Stimulated activated naive CD8-positive, alpha-beta T cell treated with anti-CD3 and anti-CD28 coated beads, Interleukin-15, Interleukin-2, amounts not matched to agents 100 ng/mL and 50 ng/mL, for 24 hours (primary cell): ENCODE data around the gene ARF4.
"Not testable (repeated sequence)": the region's sequence is repeated elsewhere in the genome, so short reads cannot be mapped to it uniquely, and the experiment has no call there.

Experiments
- H3K27ac Mint-ChIP-seq: one replicate; pipeline ENCODE4 v1.8.0; 2021; ENCODE audit warnings: mild to moderate bottlenecking, mixed read lengths
- H3K27me3 Mint-ChIP-seq: one replicate; pipeline ENCODE4 v1.8.0; 2021; ENCODE audit warnings: mixed read lengths
- H3K36me3 Mint-ChIP-seq: one replicate; pipeline ENCODE4 v1.8.0; 2021; ENCODE audit warnings: low read depth, mixed read lengths
- H3K4me1 Mint-ChIP-seq: one replicate; pipeline ENCODE4 v1.8.0; 2021; ENCODE audit warnings: low read depth, mixed read lengths
- H3K4me3 Mint-ChIP-seq: one replicate; pipeline ENCODE4 v1.8.0; 2021; ENCODE audit warnings: mild to moderate bottlenecking, mixed read lengths
- H3K9me3 Mint-ChIP-seq: one replicate; pipeline ENCODE4 v1.8.0; 2021; ENCODE audit warnings: mixed read lengths

Gene ARF4

DNA sequence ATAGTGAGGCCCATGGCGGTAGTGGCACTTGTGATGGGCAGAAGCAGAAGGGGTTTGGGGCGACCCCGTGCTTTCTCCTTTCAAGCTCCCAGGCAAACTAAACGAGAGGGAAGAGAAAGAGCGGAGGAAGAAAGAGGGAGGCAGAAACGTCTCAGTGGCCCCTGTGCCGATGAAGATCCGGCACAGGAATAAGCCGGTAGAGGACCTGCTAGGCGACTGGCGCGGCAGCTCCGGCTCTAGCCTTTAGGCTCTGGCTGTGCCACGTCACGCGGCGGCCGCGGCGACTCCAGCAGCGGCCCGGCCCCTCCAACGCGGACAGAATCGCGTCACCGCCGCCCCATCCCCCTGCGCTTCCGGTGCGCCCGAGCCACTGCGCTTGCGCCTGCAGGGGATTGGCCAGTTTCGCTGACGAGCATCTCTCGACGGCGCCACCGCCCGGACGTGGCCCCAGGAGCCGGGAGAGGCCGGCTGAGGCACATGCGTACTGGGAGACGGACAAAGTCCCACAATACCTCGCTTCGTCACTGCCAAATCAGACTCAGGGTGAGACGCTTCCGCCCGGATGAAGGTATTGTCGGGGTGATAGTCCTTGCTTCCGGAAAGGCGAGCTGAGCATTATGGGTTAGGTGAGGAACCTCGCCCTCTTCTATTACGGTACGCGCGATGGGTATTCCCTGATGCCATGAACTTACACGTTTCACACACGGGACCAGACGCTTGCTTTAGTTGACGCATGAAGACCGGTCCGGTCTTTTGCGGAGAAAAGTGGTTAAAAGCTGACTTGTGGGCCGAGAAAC lies at the start of gene ARF4:
ARF4 (minus strand) TSS at position 218 of the 797 bp plus-strand sequence; CDS start at position 14, 204 bp downstream.
- Mint-ChIP-seq H3K9me3 (no peaks in the 10 kb centered on the region), H3K36me3 (peaks cover 46% of the 10 kb centered on the region), H3K27me3 (no peaks in the 10 kb centered on the region), H3K4me1 (peaks cover 48% of the 10 kb centered on the region), H3K4me3 (peak within 1 kb of the TSS; percentile 100), H3K27ac (peak within 1 kb of the TSS; percentile 100)

DNA sequence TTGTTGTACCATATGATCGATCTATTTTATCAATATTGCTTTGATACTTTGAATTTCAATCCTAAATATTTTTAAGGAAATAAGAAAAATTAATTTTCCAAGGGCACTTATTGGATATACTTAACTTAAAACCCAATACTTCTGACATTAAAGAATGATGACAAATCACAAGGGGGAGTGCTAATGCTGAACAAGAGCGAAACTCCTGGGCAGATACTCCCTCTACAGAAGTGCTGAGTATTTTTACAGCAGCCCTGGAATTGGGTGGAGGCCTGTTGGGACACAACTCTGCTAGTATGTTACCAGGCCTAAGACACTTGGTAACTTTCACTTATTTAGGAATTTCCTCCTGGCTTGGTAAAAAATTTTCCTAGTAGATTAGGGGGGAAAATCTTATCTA lies 49.6 kb upstream of the ARF4 start:
- Mint-ChIP-seq H3K36me3 (peaks cover 55% of the 10 kb centered on the region), H3K4me3 (no peak overlapping the region), H3K27me3 (no peaks in the 10 kb centered on the region), H3K4me1 (peaks cover 11% of the 10 kb centered on the region), H3K9me3 (no peaks in the 10 kb centered on the region), H3K27ac (no peak overlapping the region)

GRCh38 chr3:57644740-57645139 lies 47.6 kb upstream of the ARF4 start:
- no peaks in the 10 kb centered on the region for H3K9me3 Mint-ChIP-seq
- peaks cover 52% of the 10 kb centered on the region for H3K36me3 Mint-ChIP-seq
- no peak overlapping the region for H3K27ac Mint-ChIP-seq
- peaks cover 11% of the 10 kb centered on the region for H3K4me1 Mint-ChIP-seq
- no peaks in the 10 kb centered on the region for H3K27me3 Mint-ChIP-seq
- no peak overlapping the region for H3K4me3 Mint-ChIP-seq

DNA sequence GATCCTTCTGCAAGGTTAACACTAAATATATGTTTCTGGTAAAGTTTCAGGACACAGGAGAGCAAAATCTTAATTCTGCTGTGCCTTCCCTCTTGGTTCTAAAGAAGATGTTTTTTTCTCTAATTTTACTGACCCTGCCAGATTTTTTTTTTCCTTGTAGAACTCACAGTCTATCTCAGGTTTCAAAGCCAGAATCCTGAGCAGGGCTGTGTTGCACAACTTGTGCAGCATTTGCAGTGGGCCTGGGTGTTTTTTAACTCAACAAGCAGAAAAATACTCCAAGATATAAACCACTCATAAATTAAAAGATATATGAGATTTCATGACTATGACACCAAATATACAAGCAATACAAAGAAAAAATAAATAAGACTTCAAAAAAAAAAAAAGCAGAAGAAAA lies 40.2 kb upstream of the ARF4 start:
- no peak overlapping the region for H3K27ac Mint-ChIP-seq
- H3K4me3 Mint-ChIP-seq = no peak overlapping the region
- peaks cover 51% of the 10 kb centered on the region for H3K36me3 Mint-ChIP-seq
- no peaks in the 10 kb centered on the region for H3K4me1 Mint-ChIP-seq
- H3K9me3 Mint-ChIP-seq = no peaks in the 10 kb centered on the region
- H3K27me3 Mint-ChIP-seq = no peaks in the 10 kb centered on the region

DNA sequence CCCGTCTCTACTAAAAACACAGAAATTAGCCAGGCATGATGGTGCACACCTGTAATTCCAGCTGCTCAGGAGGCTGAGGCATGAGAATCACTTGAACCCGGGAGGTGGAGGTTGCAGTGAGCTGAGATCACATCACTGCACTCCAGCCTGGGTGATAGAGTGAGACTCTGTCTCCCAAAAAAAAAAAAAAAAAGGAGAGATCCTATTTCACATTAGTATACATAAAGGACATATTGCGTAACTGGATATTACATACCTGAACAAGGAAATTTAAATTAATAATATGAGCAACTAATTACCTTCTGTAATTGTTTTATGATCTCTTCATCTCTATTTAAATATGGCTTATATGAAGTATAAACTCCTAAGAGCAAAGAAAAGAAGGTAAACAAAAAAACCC lies 37.1 kb upstream of the ARF4 start:
- H3K9me3 Mint-ChIP-seq, H3K27me3 Mint-ChIP-seq, H3K27ac Mint-ChIP-seq, H3K4me1 Mint-ChIP-seq, H3K4me3 Mint-ChIP-seq: not testable (repeated sequence)
- H3K36me3 Mint-ChIP-seq = peaks cover 44% of the 10 kb centered on the region

DNA sequence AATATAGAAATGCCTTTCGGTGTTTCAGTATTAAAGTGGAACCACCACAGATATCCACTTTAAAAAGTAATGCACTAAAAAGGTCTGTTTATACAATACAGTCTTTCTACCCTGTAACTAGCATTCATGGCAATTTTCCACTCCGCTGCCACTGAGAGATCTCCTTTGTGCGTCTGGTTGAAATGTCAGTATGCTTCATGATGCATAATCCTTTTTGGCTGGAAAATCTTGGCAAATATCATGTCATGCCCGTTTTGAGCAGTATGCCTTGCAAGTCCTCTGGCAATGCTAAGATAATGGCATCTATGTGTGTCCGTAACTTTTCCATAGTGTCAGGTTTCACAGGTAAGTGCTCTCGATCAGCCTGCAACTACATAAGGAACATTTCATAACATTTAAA lies 30.8 kb upstream of the ARF4 start:
- Mint-ChIP-seq H3K4me1 (no peaks in the 10 kb centered on the region), H3K9me3 (no peaks in the 10 kb centered on the region), H3K27me3 (no peaks in the 10 kb centered on the region), H3K27ac (no peak overlapping the region), H3K36me3 (peaks cover 57% of the 10 kb centered on the region), H3K4me3 (no peak overlapping the region)

DNA sequence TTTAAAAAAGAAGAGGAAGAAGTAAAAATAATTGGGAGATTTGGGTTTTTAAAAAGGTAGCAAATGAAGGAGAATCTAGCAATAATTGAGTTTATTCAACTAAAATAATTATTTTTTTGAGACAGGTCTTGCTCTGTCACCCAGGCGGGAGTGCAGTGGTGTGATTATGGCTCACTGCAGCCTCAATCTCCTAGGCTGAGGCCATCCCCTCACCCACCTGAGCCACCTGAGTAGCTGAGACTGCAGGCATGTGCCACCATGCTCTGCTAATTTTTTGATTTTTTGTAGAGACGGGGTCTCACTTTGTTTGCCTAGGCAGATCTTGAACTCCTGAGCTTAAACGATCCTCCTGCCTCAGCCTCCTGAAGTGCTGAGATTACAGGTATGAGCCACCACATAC lies 27.7 kb upstream of the ARF4 start:
- H3K27ac Mint-ChIP-seq = no peak overlapping the region
- H3K36me3 Mint-ChIP-seq = peaks cover 53% of the 10 kb centered on the region

GRCh38 chr3:57622362-57622761 lies 25.2 kb upstream of the ARF4 start:
- no peaks in the 10 kb centered on the region for H3K9me3 Mint-ChIP-seq
- H3K36me3 Mint-ChIP-seq = peaks cover 40% of the 10 kb centered on the region
- no peak overlapping the region for H3K27ac Mint-ChIP-seq
- H3K27me3 Mint-ChIP-seq = no peaks in the 10 kb centered on the region
- no peaks in the 10 kb centered on the region for H3K4me1 Mint-ChIP-seq
- no peak overlapping the region for H3K4me3 Mint-ChIP-seq

More for the DNA sequence above, 27.7 kb upstream of the ARF4 start:
- Mint-ChIP-seq H3K4me3 (no peak overlapping the region), H3K4me1 (no peaks in the 10 kb centered on the region), H3K27me3 (no peaks in the 10 kb centered on the region), H3K9me3 (no peaks in the 10 kb centered on the region)

GRCh38 chr3:57617739-57618138 lies 20.6 kb upstream of the ARF4 start:
- no peaks in the 10 kb centered on the region for H3K9me3 Mint-ChIP-seq
- no peak overlapping the region for H3K4me3 Mint-ChIP-seq
- H3K27me3 Mint-ChIP-seq = no peaks in the 10 kb centered on the region
- no peak overlapping the region for H3K27ac Mint-ChIP-seq
- peaks cover 9% of the 10 kb centered on the region for H3K36me3 Mint-ChIP-seq
- H3K4me1 Mint-ChIP-seq = no peaks in the 10 kb centered on the region

DNA sequence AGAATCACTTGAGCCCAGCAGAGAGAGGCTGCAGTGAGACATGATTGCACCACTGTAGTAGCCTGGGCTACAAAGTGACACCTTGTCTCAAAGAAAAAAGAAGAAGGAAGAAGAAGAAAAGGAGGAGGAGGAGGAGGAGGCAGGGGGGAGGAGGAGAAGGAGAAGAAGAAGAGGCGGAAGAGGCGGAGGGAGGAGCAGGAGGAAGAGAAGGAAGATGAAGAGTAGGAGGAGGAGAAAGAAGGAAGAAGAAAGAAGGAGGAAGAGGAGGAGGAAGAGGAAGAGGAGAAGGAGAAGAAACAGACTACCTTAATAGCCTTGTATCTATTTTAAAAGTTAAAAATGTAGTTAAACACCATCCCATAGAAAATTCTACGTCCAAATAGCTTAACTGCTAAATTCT lies 19.1 kb upstream of the ARF4 start:
- H3K9me3 Mint-ChIP-seq = no peaks in the 10 kb centered on the region
- H3K36me3 Mint-ChIP-seq = no peaks in the 10 kb centered on the region
- H3K27ac Mint-ChIP-seq = peak overlapping the region; percentile 19

GRCh38 chr3:57611870-57612269 lies 14.7 kb upstream of the ARF4 start:
- peaks cover 15% of the 10 kb centered on the region for H3K9me3 Mint-ChIP-seq
- H3K4me1 Mint-ChIP-seq, H3K27me3 Mint-ChIP-seq, H3K27ac Mint-ChIP-seq, H3K4me3 Mint-ChIP-seq: not testable (repeated sequence)
- peaks cover 29% of the 10 kb centered on the region for H3K36me3 Mint-ChIP-seq

More for the DNA sequence above, 19.1 kb upstream of the ARF4 start:
- Mint-ChIP-seq H3K4me1 (no peaks in the 10 kb centered on the region), H3K27me3 (no peaks in the 10 kb centered on the region), H3K4me3 (no peak overlapping the region)

DNA sequence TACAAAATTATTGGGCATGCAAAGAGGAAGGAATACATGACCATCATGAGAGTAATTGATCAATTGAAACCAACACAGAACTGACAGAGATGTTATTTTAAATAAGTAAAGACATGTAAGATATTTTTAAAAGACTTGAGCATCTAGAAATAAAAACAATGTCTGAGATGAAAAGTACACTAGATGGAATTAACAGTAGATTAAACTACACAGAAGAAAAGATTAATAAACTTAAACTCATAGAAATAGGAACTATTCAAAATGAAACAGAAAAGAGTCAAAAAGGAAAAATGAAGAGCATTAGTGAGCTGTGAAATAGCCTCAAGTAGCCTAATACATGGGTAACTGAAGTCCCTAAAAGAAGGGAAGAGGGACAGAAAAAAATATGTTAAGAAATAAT lies 8.5 kb upstream of the ARF4 start:
- H3K36me3 Mint-ChIP-seq = peaks cover 65% of the 10 kb centered on the region
- H3K27ac Mint-ChIP-seq = no peak overlapping the region
- no peak overlapping the region for H3K4me3 Mint-ChIP-seq

GRCh38 chr3:57604971-57605370 lies 7.8 kb upstream of the ARF4 start:
- Mint-ChIP-seq H3K27me3 (no peaks in the 10 kb centered on the region), H3K36me3 (peaks cover 58% of the 10 kb centered on the region), H3K9me3 (peaks cover 22% of the 10 kb centered on the region), H3K4me1 (peaks cover 4% of the 10 kb centered on the region), H3K27ac (no peak overlapping the region), H3K4me3 (no peak overlapping the region)

More for the DNA sequence above, 8.5 kb upstream of the ARF4 start:
- H3K4me1 Mint-ChIP-seq = peaks cover 4% of the 10 kb centered on the region
- no peaks in the 10 kb centered on the region for H3K27me3 Mint-ChIP-seq
- peaks cover 22% of the 10 kb centered on the region for H3K9me3 Mint-ChIP-seq

DNA sequence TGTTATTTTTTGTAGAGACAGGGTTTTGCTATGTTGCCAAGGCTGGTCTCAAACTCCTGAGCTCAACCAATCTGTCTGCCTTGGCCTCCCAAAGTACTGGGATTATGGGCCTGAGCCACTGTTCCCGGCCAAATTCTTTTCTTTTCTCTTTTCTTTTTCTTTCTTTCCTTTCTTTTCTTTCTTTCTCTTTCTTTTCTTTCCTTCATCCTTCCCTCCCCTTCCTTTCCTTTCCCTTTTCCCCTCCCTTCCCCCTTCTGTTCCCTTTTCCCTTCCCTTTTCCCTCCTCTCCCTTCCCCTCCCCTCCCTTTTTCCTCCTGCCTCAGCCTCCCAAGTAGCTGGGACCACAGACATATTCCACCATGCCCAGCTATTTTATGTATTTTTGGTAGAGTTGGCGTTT lies 3.1 kb upstream of the ARF4 start:
- Mint-ChIP-seq H3K9me3 (no peaks in the 10 kb centered on the region), H3K4me3 (no peak overlapping the region), H3K27me3 (no peaks in the 10 kb centered on the region), H3K4me1 (peaks cover 21% of the 10 kb centered on the region), H3K27ac (no peak overlapping the region), H3K36me3 (peaks cover 43% of the 10 kb centered on the region)

GRCh38 chr3:57598765-57599360 lies 1.7 kb upstream of the ARF4 start:
- Mint-ChIP-seq H3K9me3 (no peaks in the 10 kb centered on the region), H3K4me1 (peaks cover 33% of the 10 kb centered on the region), H3K4me3 (peak overlapping the region; percentile 100), H3K27me3 (no peaks in the 10 kb centered on the region), H3K36me3 (peaks cover 42% of the 10 kb centered on the region), H3K27ac (peak overlapping the region; percentile 100)
